WI38 (cell line): ENCODE measurements around the gene GOSR2.
A peak's percentile ranks its signal among the peaks of the same experiment; 100 is the strongest.

Source experiments
- H3K4me3 ChIP-seq: 2 replicates; pipeline ENCODE4 v1.5.1; 2011; ENCODE audit warnings: low read depth, mild to moderate bottlenecking, control low read depth, low read length
- TF ChIP-seq, protein P1 (sequence below): IDR thresholded peaks from 2 replicates; pipeline ENCODE4 v1.5.1; 2012; ENCODE audit warnings: low read depth, mild to moderate bottlenecking, control low read depth, low read length

GOSR2 gene

DNA sequence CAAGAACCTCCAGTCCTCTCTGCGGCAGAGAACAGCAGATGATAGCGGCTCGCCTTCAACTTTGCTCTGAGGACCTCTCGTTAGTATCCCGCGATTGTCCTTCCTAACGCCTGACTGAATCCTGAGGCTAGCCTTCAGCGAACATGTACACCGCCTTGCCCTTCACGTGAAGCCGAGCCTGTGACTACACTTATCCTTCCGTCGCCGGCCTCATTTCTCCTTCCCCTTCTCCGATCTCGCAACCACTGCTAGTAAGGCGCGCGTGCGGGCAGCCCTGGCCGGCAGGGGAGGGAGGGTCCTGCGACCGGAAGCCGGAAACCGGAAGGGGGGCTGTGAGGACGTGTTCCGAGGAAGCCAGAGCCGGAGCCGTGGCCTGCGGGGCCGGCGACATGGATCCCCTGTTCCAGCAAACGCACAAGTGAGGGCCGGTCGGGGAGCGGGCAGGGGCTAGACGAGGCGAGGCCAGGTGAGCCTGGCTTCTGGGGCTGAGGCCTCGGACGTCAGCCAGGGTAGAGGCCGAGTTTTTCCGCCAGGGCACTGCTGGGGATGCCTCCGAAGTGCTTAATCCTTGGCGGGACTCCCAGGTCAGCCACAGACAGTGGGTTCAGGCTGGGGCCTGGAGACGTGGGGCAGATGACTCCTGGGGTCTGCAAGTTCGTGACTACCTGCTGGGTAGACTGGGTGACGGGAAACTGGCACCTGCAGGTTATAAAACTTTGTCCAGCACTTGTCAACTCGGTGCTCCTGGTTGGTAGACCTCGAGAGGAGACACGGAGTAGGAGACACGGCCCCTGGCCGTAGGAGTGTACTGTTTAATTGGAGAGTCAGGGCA, at the start of gene GOSR2:
Gene GOSR2, plus strand, starts transcription at position 357 of the 832 bp plus-strand sequence. Its CDS starts 33 bp downstream, at position 390.
- peak within 1 kb of the TSS; percentile 100 for H3K4me3 ChIP-seq
- TF ChIP-seq, protein P1, sequence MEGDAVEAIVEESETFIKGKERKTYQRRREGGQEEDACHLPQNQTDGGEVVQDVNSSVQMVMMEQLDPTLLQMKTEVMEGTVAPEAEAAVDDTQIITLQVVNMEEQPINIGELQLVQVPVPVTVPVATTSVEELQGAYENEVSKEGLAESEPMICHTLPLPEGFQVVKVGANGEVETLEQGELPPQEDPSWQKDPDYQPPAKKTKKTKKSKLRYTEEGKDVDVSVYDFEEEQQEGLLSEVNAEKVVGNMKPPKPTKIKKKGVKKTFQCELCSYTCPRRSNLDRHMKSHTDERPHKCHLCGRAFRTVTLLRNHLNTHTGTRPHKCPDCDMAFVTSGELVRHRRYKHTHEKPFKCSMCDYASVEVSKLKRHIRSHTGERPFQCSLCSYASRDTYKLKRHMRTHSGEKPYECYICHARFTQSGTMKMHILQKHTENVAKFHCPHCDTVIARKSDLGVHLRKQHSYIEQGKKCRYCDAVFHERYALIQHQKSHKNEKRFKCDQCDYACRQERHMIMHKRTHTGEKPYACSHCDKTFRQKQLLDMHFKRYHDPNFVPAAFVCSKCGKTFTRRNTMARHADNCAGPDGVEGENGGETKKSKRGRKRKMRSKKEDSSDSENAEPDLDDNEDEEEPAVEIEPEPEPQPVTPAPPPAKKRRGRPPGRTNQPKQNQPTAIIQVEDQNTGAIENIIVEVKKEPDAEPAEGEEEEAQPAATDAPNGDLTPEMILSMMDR: no peak

DNA sequence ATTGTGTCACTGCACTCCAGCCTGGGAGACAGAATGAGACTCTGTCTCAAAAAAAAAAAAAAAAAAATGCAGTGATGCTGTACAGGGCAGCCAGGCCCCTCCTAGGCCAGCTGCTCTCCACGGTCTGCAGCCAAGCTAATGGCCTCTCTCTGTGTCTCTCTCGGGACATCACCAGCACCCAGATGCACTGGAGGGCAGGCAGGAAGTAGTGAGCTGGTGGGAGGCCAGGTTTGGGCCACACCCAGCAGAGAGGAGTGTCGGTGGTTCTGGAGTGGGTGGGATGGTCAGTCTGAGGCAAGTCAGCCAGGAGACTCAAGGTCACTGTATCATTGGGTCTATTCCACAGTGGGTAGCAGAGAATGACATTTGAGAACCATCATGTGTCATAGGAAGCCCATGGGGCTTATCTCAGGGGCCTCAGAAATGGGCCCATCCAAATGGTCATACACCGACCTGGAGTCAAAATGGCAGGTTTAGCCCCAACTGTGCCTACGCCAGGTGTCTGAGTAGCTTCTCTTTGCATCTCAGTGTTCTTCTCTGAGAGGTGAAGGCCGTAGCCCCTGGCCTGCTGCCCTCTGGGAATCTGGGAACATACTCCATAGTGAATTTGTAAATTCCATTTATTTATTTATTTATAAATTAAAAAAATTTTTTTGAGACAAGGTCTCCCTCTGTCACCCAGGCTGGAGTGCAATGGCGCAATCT, 48.9 kb upstream of the GOSR2 start:
- H3K4me3 ChIP-seq: no peak overlapping the region
- TF ChIP-seq, protein P1: no peak

DNA sequence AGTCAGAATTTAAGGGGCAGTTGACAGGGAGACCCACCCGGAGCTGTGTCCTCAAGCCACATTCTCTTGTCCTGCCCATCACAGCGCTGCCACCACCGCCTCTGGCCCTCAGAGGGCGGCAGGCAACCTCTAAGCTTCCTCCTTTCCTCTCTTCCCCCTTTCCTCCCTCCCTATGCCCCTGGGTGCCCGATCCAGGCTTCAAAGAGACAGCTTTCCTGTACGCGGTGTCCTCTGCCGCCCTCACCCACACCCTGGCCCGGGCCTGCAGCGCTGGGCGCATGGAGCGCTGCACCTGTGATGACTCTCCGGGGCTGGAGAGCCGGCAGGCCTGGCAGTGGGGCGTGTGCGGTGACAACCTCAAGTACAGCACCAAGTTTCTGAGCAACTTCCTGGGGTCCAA, 48.1 kb upstream of the GOSR2 start:
- no peak overlapping the region for H3K4me3 ChIP-seq

DNA sequence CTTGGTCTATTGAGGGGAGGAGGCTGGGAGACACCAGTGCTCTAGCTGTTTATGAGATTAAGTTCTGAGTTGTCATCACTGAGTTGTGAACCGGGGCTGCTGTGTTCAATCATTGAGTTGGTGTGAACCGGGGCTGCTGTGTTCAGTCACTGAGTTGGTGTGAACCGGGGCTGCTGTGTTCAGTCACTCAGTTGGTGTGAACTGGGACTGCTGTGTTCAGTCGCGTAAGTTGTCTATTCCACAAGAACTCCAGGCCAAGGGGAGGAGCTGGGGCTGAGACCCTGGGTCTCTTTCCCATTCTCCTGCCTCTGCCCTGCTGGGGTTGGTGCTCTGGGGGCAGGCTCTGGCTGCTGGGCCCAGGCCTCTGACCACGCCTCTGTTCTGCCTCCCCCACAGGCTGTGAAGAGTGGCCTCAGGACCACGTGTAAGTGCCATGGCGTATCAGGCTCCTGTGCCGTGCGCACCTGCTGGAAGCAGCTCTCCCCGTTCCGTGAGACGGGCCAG, 47.1 kb upstream of the GOSR2 start:
- TF ChIP-seq, protein P1: no peak
- H3K4me3 ChIP-seq: no peak overlapping the region

More for the DNA sequence above, 48.1 kb upstream of the GOSR2 start:
- TF ChIP-seq, protein P1: no peak

DNA sequence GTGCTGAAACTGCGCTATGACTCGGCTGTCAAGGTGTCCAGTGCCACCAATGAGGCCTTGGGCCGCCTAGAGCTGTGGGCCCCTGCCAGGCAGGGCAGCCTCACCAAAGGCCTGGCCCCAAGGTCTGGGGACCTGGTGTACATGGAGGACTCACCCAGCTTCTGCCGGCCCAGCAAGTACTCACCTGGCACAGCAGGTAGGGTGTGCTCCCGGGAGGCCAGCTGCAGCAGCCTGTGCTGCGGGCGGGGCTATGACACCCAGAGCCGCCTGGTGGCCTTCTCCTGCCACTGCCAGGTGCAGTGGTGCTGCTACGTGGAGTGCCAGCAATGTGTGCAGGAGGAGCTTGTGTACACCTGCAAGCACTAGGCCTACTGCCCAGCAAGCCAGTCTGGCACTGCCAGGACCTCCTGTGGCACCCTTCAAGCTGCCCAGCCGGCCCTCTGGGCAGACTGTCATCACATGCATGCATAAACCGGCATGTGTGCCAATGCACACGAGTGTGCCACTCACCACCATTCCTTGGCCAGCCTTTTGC, 46.5 kb upstream of the GOSR2 start:
- H3K4me3 ChIP-seq: no peak overlapping the region
- TF ChIP-seq, protein P1: 0 out of 2 replicates have a peak, but pooled peaks have one; percentile 3

DNA sequence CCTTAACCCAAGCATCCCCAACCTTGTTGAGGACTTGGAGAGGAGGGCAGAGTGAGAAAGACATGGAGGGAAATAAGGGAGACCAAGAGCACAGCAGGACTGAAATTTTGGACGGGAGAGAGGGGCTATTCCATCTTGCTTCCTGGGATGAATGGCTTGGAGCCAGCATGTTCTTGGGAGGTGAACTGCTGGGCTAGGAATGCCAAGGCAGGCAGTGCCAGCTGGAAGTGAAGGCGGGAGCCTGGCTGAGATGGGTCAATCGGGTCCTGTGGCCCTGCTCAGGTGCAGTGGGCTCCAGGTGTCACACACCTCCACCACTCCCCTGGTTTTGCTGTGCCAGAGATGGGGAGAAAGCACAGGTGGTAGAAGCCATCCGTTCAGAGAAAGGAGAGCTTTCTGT, 46.0 kb upstream of the GOSR2 start:
- no peak overlapping the region for H3K4me3 ChIP-seq
- TF ChIP-seq, protein P1: no peak

DNA sequence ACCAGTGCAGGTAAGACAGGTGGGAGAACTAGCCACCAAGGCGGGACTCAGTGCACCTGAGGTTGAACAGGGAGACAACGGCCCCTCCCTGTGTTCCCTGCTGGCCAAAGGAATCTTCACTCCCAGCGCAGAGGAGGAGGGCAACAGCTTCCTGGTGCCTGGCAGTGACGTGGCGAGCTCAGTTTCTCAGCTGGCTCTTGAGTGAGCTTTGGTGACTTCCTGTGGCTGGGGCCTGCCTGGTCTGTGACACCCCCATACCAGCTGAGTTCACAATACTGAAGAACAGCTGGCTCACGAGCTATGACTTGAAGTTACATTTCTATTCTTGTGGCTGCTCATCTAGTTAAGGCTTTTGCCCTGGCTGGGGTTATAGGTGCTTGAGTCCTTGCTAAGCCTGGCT, 45.5 kb upstream of the GOSR2 start:
- H3K4me3 ChIP-seq: no peak overlapping the region
- TF ChIP-seq, protein P1: no peak
